GM18526 (cell line): Measurements from ENCODE around the gene RAP1GAP.

Source experiments
- POLR2A ChIP-seq: IDR thresholded peaks from 3 replicates; pipeline ENCODE4 v1.6.1; 2011; ENCODE audit not compliant: insufficient read length; ENCODE audit errors: extremely low read depth

The RAP1GAP gene

GRCh38 chr1:21630571-21631343 is 38.4 kb downstream of the RAP1GAP start:
- TF ChIP-seq POLR2A, result no peak

- TF ChIP-seq POLR2A, result no peak
These were observed 39.2 kb downstream of the RAP1GAP start for GRCh38 chr1:21629971-21630370.

- no peak for TF ChIP-seq POLR2A
These were observed 40.3 kb downstream of the RAP1GAP start for GRCh38 chr1:21628798-21629393.

GRCh38 chr1:21626921-21627339 is 42.2 kb downstream of the RAP1GAP start:
- no peak for TF ChIP-seq POLR2A

- no peak for TF ChIP-seq POLR2A
These were observed 43.6 kb downstream of the RAP1GAP start for GRCh38 chr1:21625390-21626190.

GRCh38 chr1:21624571-21625389 is 44.4 kb downstream of the RAP1GAP start:
- no peak for TF ChIP-seq POLR2A

- TF ChIP-seq POLR2A, result no peak
These were observed 45.7 kb downstream of the RAP1GAP start for GRCh38 chr1:21623410-21623961.

GRCh38 chr1:21622466-21623315 is 46.5 kb downstream of the RAP1GAP start:
- TF ChIP-seq POLR2A, result no peak

- TF ChIP-seq POLR2A, result no peak
These were observed 47.3 kb downstream of the RAP1GAP start for GRCh38 chr1:21621761-21622436.

GRCh38 chr1:21621051-21621450 is 48.1 kb downstream of the RAP1GAP start:
- no peak for TF ChIP-seq POLR2A

- no peak for TF ChIP-seq POLR2A
These were observed 48.7 kb downstream of the RAP1GAP start for GRCh38 chr1:21620496-21620895.

- TF ChIP-seq POLR2A, result no peak
These were observed 49.1 kb downstream of the RAP1GAP start for GRCh38 chr1:21620011-21620410.

- no peak for TF ChIP-seq POLR2A
These were observed 49.7 kb downstream of the RAP1GAP start for GRCh38 chr1:21619375-21619947.
